ENCODE measurements around the gene EYS. TPM values are rescaled to one million over a fixed set of nuclear protein-coding genes. Genes with fewer than 3 reads are reported as not detected.

Gene EYS
- total and polyA plus RNA-seq, 5 donors from 2014 or later, result 0.03 to 0.09 (median 0.05) TPM; not detected in 1

- Mint-ChIP-seq H3K4me3 (no peak overlapping the region), H3K27ac (no peak overlapping the region), H3K9me3 (peaks cover 3 to 25% (median 11%) of the 10 kb centered on the region in 7 donors), H3K4me1 (no peaks in the 10 kb centered on the region), H3K27me3 (no peaks in the 10 kb centered on the region), H3K36me3 (no peaks in the 10 kb centered on the region)
- H3K27me3 ChIP-seq (ENCODE audit: control insufficient read depth, insufficient read depth, low read length), result no peaks in the 10 kb centered on the region
- DNase-seq (no peak), ATAC-seq (ENCODE audit: low read depth in 2 of 2) (no peak)
- H3K4me3 ChIP-seq (ENCODE audit: low read depth, low read length), result no peak overlapping the region
- no peaks in the 10 kb centered on the region for H3K9me3 ChIP-seq (ENCODE audit: control insufficient read depth in 2 of 2, low read length in 2 of 2)
- H3K4me1 ChIP-seq (ENCODE audit: control insufficient read depth, insufficient read depth, low read length, poor library complexity, severe bottlenecking), result no peaks in the 10 kb centered on the region
- H3K27ac ChIP-seq (ENCODE audit: insufficient read depth, low read length, poor library complexity, severe bottlenecking), result no peak overlapping the region
- H3K36me3 ChIP-seq (ENCODE audit: control insufficient read depth, insufficient read depth, low read length), result no peaks in the 10 kb centered on the region
Observed at GRCh38 chr6:64376394-64376793, 1330.6 kb downstream of the EYS start.

- Histone ChIP-seq H3K36me3 (ENCODE audit: control insufficient read depth, insufficient read depth, low read length) (no peaks in the 10 kb centered on the region), H3K4me3 (ENCODE audit: low read depth, low read length) (no peak overlapping the region), H3K27ac (ENCODE audit: insufficient read depth, low read length, poor library complexity, severe bottlenecking) (no peak overlapping the region), H3K4me1 (ENCODE audit: control insufficient read depth, insufficient read depth, low read length, poor library complexity, severe bottlenecking) (no peaks in the 10 kb centered on the region), H3K27me3 (ENCODE audit: control insufficient read depth, insufficient read depth, low read length) (no peaks in the 10 kb centered on the region), H3K9me3 (ENCODE audit: control insufficient read depth in 2 of 2, low read length in 2 of 2) (no peaks in the 10 kb centered on the region)
- Mint-ChIP-seq H3K27ac (no peak overlapping the region), H3K9me3 (peaks cover 0 to 16% (median 2%) of the 10 kb centered on the region in 7 donors), H3K27me3 (no peaks in the 10 kb centered on the region), H3K4me3 (no peak overlapping the region), H3K36me3 (no peaks in the 10 kb centered on the region), H3K4me1 (no peaks in the 10 kb centered on the region)
- ATAC-seq (ENCODE audit: low read depth in 2 of 2) (no peak), DNase-seq (no peak)
Observed at GRCh38 chr6:64357430-64357829, 1349.6 kb downstream of the EYS start.

GRCh38 chr6:64347411-64347810 lies 1359.6 kb downstream of the EYS start:
- Mint-ChIP-seq H3K27ac (no peak overlapping the region), H3K27me3 (no peaks in the 10 kb centered on the region), H3K4me3 (no peak overlapping the region), H3K9me3 (peaks cover 1 to 16% (median 6%) of the 10 kb centered on the region in 7 donors), H3K4me1 (no peaks in the 10 kb centered on the region), H3K36me3 (no peaks in the 10 kb centered on the region)
- Histone ChIP-seq H3K36me3 (ENCODE audit: control insufficient read depth, insufficient read depth, low read length) (no peaks in the 10 kb centered on the region), H3K9me3 (ENCODE audit: control insufficient read depth in 2 of 2, low read length in 2 of 2) (no peaks in the 10 kb centered on the region), H3K27me3 (ENCODE audit: control insufficient read depth, insufficient read depth, low read length) (no peaks in the 10 kb centered on the region), H3K4me3 (ENCODE audit: low read depth, low read length) (no peak overlapping the region), H3K4me1 (ENCODE audit: control insufficient read depth, insufficient read depth, low read length, poor library complexity, severe bottlenecking) (no peaks in the 10 kb centered on the region), H3K27ac (ENCODE audit: insufficient read depth, low read length, poor library complexity, severe bottlenecking) (no peak overlapping the region)
- DNase-seq (no peak), ATAC-seq (ENCODE audit: low read depth in 2 of 2) (no peak)

GRCh38 chr6:64335195-64335594 lies 1371.8 kb downstream of the EYS start:
- Mint-ChIP-seq H3K4me3 (no peak overlapping the region), H3K9me3 (peaks cover 7 to 44% (median 14%) of the 10 kb centered on the region in 7 donors), H3K4me1 (no peaks in the 10 kb centered on the region), H3K27me3 (no peaks in the 10 kb centered on the region), H3K27ac (no peak overlapping the region), H3K36me3 (no peaks in the 10 kb centered on the region)
- Histone ChIP-seq H3K4me1 (ENCODE audit: control insufficient read depth, insufficient read depth, low read length, poor library complexity, severe bottlenecking) (no peaks in the 10 kb centered on the region), H3K27me3 (ENCODE audit: control insufficient read depth, insufficient read depth, low read length) (no peaks in the 10 kb centered on the region), H3K36me3 (ENCODE audit: control insufficient read depth, insufficient read depth, low read length) (no peaks in the 10 kb centered on the region), H3K27ac (ENCODE audit: insufficient read depth, low read length, poor library complexity, severe bottlenecking) (no peak overlapping the region), H3K4me3 (ENCODE audit: low read depth, low read length) (no peak overlapping the region), H3K9me3 (ENCODE audit: control insufficient read depth in 2 of 2, low read length in 2 of 2) (peaks cover 0 to 5% of the 10 kb centered on the region in 2 experiments)
- ATAC-seq (ENCODE audit: low read depth in 2 of 2) (no peak), DNase-seq (no peak)

GRCh38 chr6:64334636-64335035 lies 1372.4 kb downstream of the EYS start:
- Mint-ChIP-seq H3K27ac (no peak overlapping the region), H3K9me3 (peaks cover 7 to 43% (median 15%) of the 10 kb centered on the region in 7 donors), H3K4me3 (no peak overlapping the region), H3K4me1 (no peaks in the 10 kb centered on the region), H3K36me3 (no peaks in the 10 kb centered on the region), H3K27me3 (no peaks in the 10 kb centered on the region)
- no peak overlapping the region for H3K4me3 ChIP-seq (ENCODE audit: low read depth, low read length)
- no peak overlapping the region for H3K27ac ChIP-seq (ENCODE audit: insufficient read depth, low read length, poor library complexity, severe bottlenecking)
- H3K27me3 ChIP-seq (ENCODE audit: control insufficient read depth, insufficient read depth, low read length), result no peaks in the 10 kb centered on the region
- DNase-seq (no peak), ATAC-seq (ENCODE audit: low read depth in 2 of 2) (no peak)
- H3K36me3 ChIP-seq (ENCODE audit: control insufficient read depth, insufficient read depth, low read length), result no peaks in the 10 kb centered on the region
- no peaks in the 10 kb centered on the region for H3K4me1 ChIP-seq (ENCODE audit: control insufficient read depth, insufficient read depth, low read length, poor library complexity, severe bottlenecking)
- peaks cover 0 to 2% of the 10 kb centered on the region in 2 experiments for H3K9me3 ChIP-seq (ENCODE audit: control insufficient read depth in 2 of 2, low read length in 2 of 2)

GRCh38 chr6:64330694-64331307 lies 1376.2 kb downstream of the EYS start:
- Histone ChIP-seq H3K36me3 (ENCODE audit: control insufficient read depth, insufficient read depth, low read length) (no peaks in the 10 kb centered on the region), H3K9me3 (ENCODE audit: control insufficient read depth in 2 of 2, low read length in 2 of 2) (no peaks in the 10 kb centered on the region), H3K4me3 (ENCODE audit: low read depth, low read length) (no peak overlapping the region), H3K27ac (ENCODE audit: insufficient read depth, low read length, poor library complexity, severe bottlenecking) (no peak overlapping the region), H3K27me3 (ENCODE audit: control insufficient read depth, insufficient read depth, low read length) (no peaks in the 10 kb centered on the region), H3K4me1 (ENCODE audit: control insufficient read depth, insufficient read depth, low read length, poor library complexity, severe bottlenecking) (no peaks in the 10 kb centered on the region)
- ATAC-seq (ENCODE audit: low read depth in 2 of 2) (no peak), DNase-seq (peak in 1 of 3 donors; percentile 4)
- no peak overlapping the region for H3K27ac Mint-ChIP-seq
- H3K4me1 Mint-ChIP-seq, result no peaks in the 10 kb centered on the region
- H3K36me3 Mint-ChIP-seq, result no peaks in the 10 kb centered on the region
- H3K4me3 Mint-ChIP-seq, result no peak overlapping the region
- H3K9me3 Mint-ChIP-seq, result peaks cover 6 to 28% (median 13%) of the 10 kb centered on the region in 7 donors
- no peaks in the 10 kb centered on the region for H3K27me3 Mint-ChIP-seq

GRCh38 chr6:64326939-64327338 lies 1380.1 kb downstream of the EYS start:
- Mint-ChIP-seq H3K9me3 (peaks cover 5 to 28% (median 9%) of the 10 kb centered on the region in 7 donors), H3K4me3 (no peak overlapping the region), H3K36me3 (no peaks in the 10 kb centered on the region), H3K27ac (no peak overlapping the region), H3K27me3 (no peaks in the 10 kb centered on the region), H3K4me1 (no peaks in the 10 kb centered on the region)
- Histone ChIP-seq H3K36me3 (ENCODE audit: control insufficient read depth, insufficient read depth, low read length) (no peaks in the 10 kb centered on the region), H3K27me3 (ENCODE audit: control insufficient read depth, insufficient read depth, low read length) (no peaks in the 10 kb centered on the region), H3K9me3 (ENCODE audit: control insufficient read depth in 2 of 2, low read length in 2 of 2) (no peaks in the 10 kb centered on the region), H3K4me3 (ENCODE audit: low read depth, low read length) (no peak overlapping the region), H3K4me1 (ENCODE audit: control insufficient read depth, insufficient read depth, low read length, poor library complexity, severe bottlenecking) (no peaks in the 10 kb centered on the region), H3K27ac (ENCODE audit: insufficient read depth, low read length, poor library complexity, severe bottlenecking) (no peak overlapping the region)
- no peak for DNase-seq
- ATAC-seq (ENCODE audit: low read depth in 2 of 2), result no peak

GRCh38 chr6:64325093-64325492 lies 1381.9 kb downstream of the EYS start:
- Mint-ChIP-seq H3K27ac (no peak overlapping the region), H3K4me3 (no peak overlapping the region), H3K9me3 (peaks cover 3 to 19% (median 4%) of the 10 kb centered on the region in 7 donors), H3K27me3 (no peaks in the 10 kb centered on the region), H3K4me1 (no peaks in the 10 kb centered on the region), H3K36me3 (no peaks in the 10 kb centered on the region)
- no peak overlapping the region for H3K4me3 ChIP-seq (ENCODE audit: low read depth, low read length)
- no peaks in the 10 kb centered on the region for H3K4me1 ChIP-seq (ENCODE audit: control insufficient read depth, insufficient read depth, low read length, poor library complexity, severe bottlenecking)
- no peak for ATAC-seq (ENCODE audit: low read depth in 2 of 2)
- H3K27me3 ChIP-seq (ENCODE audit: control insufficient read depth, insufficient read depth, low read length), result no peaks in the 10 kb centered on the region
- no peak for DNase-seq
- no peaks in the 10 kb centered on the region for H3K36me3 ChIP-seq (ENCODE audit: control insufficient read depth, insufficient read depth, low read length)
- H3K9me3 ChIP-seq (ENCODE audit: control insufficient read depth in 2 of 2, low read length in 2 of 2), result no peaks in the 10 kb centered on the region
- H3K27ac ChIP-seq (ENCODE audit: insufficient read depth, low read length, poor library complexity, severe bottlenecking), result no peak overlapping the region
